Measurements from ENCODE around the gene HOXA3. TPM values are rescaled to one million over a fixed set of nuclear protein-coding genes. Genes with fewer than 3 reads are reported as not detected.

HOXA3 gene
- total and polyA plus RNA-seq, 10 of the 15 experiments (the other 5 are each of a cell fraction or from before 2014, with no cell fraction given) = 0.05 TPM; not detected in 9

- TF ChIP-seq BHLHE40 (IDR thresholded peaks at IDR 0.05; ENCODE audit: borderline replicate concordance in 1 of 2, low read depth in 2 of 2, low read length in 1 of 2) = no peak
- no peak for TF ChIP-seq MYC (IDR thresholded peaks at IDR 0.05; ENCODE audit: insufficient read depth, insufficient read length, insufficient replicate concordance, low read length, severe bottlenecking)
- no peak for TF ChIP-seq IKZF2 (IDR thresholded peaks at IDR 0.05)
- peak; percentile 29; the same call in 1 of the 2 replicates for TF ChIP-seq ZNF687 (IDR thresholded peaks at IDR 0.05)
- TF ChIP-seq FOXM1 (IDR thresholded peaks at IDR 0.05; ENCODE audit: low read depth, low read length) = no peak
- TF ChIP-seq NFYA (IDR thresholded peaks at IDR 0.05; ENCODE audit: borderline replicate concordance, low read depth, low read length) = no peak
- no peak for TF ChIP-seq DPF2 (IDR thresholded peaks at IDR 0.05)
- TF ChIP-seq ZNF274 (IDR thresholded peaks at IDR 0.05; ENCODE audit: insufficient read depth, insufficient read length) = no peak
- TF ChIP-seq IKZF1 (conservative IDR thresholded peaks at IDR 0.05) = no peak
- TF ChIP-seq JUNB (IDR thresholded peaks at IDR 0.05) = no peak
- no peak for TF ChIP-seq ASH2L (IDR thresholded peaks at IDR 0.05; ENCODE audit: borderline replicate concordance, low read depth)
- TF ChIP-seq SKIL (IDR thresholded peaks at IDR 0.05; ENCODE audit: low read depth, poor library complexity, severe bottlenecking) = no peak
- no peak for TF ChIP-seq PML (IDR thresholded peaks at IDR 0.05; ENCODE audit: low read length)
- no peak for TF ChIP-seq FOS (IDR thresholded peaks at IDR 0.05; ENCODE audit: borderline replicate concordance, extremely low read depth, insufficient read length)
- no peak for TF ChIP-seq CUX1 (IDR thresholded peaks at IDR 0.05; ENCODE audit: insufficient replicate concordance, low read depth, low read length)
- TF ChIP-seq SPI1 (IDR thresholded peaks at IDR 0.05; ENCODE audit: borderline replicate concordance, insufficient read depth, low read depth, low read length) = peak; percentile 6; the same call in 1 of the 2 replicates
Observed at GRCh38 chr7:27096768-27097514, 55.4 kb downstream of the HOXA3 start (continued).

All from GM12878 (cell line).